Smooth muscle cell (in vitro differentiated cells): Measurements from ENCODE around the gene UBR4. TPM values are rescaled to one million over a fixed set of nuclear protein-coding genes. Genes with fewer than 3 reads are reported as not detected.

Source experiments
- DNase-seq: peaks from one replicate; lab custom pipeline; 2025; ENCODE audit not compliant: unreplicated experiment; lab: John Stamatoyannopoulos, UW
- H2AFZ ChIP-seq: fragments of 200-600 bp; sonication (generic); 2 replicates; pipeline ENCODE4 v1.6.0; 2016; ENCODE audit warnings: antibody characterized with exemption, low read depth, mild to moderate bottlenecking
- H3F3A ChIP-seq: fragments of 200-600 bp; sonication (generic); 2 replicates; pipeline ENCODE4 v1.6.0; 2017; ENCODE audit warnings: antibody characterized with exemption, low read depth
- H3K27ac ChIP-seq: fragments of 200-600 bp; sonication (generic); 2 replicates; pipeline ENCODE4 v1.5.1; 2016; ENCODE audit warnings: low read depth, mild to moderate bottlenecking
- H3K27me3 ChIP-seq: fragments of 200-600 bp; sonication (generic); 2 replicates; pipeline ENCODE4 v1.6.1; 2016; ENCODE audit warnings: low read depth, mild to moderate bottlenecking
- H3K36me3 ChIP-seq: fragments of 200-600 bp; sonication (generic); 2 replicates; pipeline ENCODE4 v1.5.1; 2016; ENCODE audit warnings: low read depth
- H3K4me1 ChIP-seq: fragments of 200-600 bp; sonication (generic); 2 replicates; pipeline ENCODE4 v1.5.1; 2016; ENCODE audit warnings: low read depth
- H3K4me2 ChIP-seq: fragments of 200-600 bp; sonication (generic); 2 replicates; pipeline ENCODE4 v1.6.0; 2016; ENCODE audit warnings: mild to moderate bottlenecking
- H3K4me3 ChIP-seq: fragments of 200-600 bp; sonication (generic); 2 replicates; pipeline ENCODE4 v1.5.1; 2016; ENCODE audit warnings: mild to moderate bottlenecking
- H3K79me2 ChIP-seq: fragments of 200-600 bp; sonication (generic); 2 replicates; pipeline ENCODE4 v1.6.0; 2016; ENCODE audit warnings: low read depth, mild to moderate bottlenecking
- H3K9ac ChIP-seq: fragments of 200-600 bp; sonication (generic); 2 replicates; pipeline ENCODE4 v1.6.0; 2016; ENCODE audit warnings: low read depth
- H3K9me3 ChIP-seq: fragments of 200-600 bp; sonication (generic); replicated peaks from 2 replicates; pipeline ENCODE4 v1.5.1; 2016; ENCODE audit warnings: low read depth
- H4K20me1 ChIP-seq: fragments of 200-600 bp; sonication (generic); 2 replicates; pipeline ENCODE4 v1.6.0; 2016; ENCODE audit warnings: low read depth
- CTCF ChIP-seq: fragments of 200-600 bp; sonication (generic); IDR thresholded peaks from 2 replicates; pipeline ENCODE4 v1.5.1; 2017; ENCODE audit warnings: borderline replicate concordance, mild to moderate bottlenecking, antibody characterized with exemption; ENCODE audit not compliant: insufficient read depth, poor library complexity, severe bottlenecking
- WGBS: methylation state at CpG from one replicate; pipeline ENCODE4 v1.1.7; 2016; ENCODE audit warnings: low lambda C conversion rate; 5-methylcytosine and 5-hydroxymethylcytosine counted together
- polyA plus RNA-seq: library from polyadenylated mRNA; unstranded; fragments of >200 nt; fragmentation: Nextera tagmentation; extraction: Ambion mirVana; gene quantifications from 2 replicates; pipeline ENCODE4 v1.2.1, GENCODE V29; 2016
- total RNA-seq: library from RNA; depleted of rRNA; stranded (reverse); fragments of >200 nt; gene quantifications from 2 replicates; pipeline ENCODE4 v1.2.3, GENCODE V29; 2014

UBR4 gene
- total and polyA plus RNA-seq, 2 experiments from 2014 or later, result 62.7 to 142 TPM

GRCh38 chr1:19070197-19070651, 139.8 kb downstream of the UBR4 start:
- H4K20me1 ChIP-seq, result no peaks in the 10 kb centered on the region
- peaks cover 3% of the 10 kb centered on the region for H3K4me1 ChIP-seq
- no peak overlapping the region for H3K9ac ChIP-seq
- WGBS, result 78% methylated on average over 9 of the region's 9 CpGs
- peaks cover 1% of the 10 kb centered on the region for H3K36me3 ChIP-seq
- H3K79me2 ChIP-seq, result no peaks in the 10 kb centered on the region
- no peak overlapping the region for H3K4me2 ChIP-seq
- H3K27me3 ChIP-seq, result no peaks in the 10 kb centered on the region
- no peak for DNase-seq
- no peaks in the 10 kb centered on the region for H3K9me3 ChIP-seq
- no peaks in the 10 kb centered on the region for H3F3A ChIP-seq
- no peak for TF ChIP-seq CTCF
- H3K4me3 ChIP-seq, result no peak overlapping the region
- H3K27ac ChIP-seq, result no peak overlapping the region
- no peak overlapping the region for H2AFZ ChIP-seq

- 93% methylated on average over 11 of the region's 11 CpGs for WGBS
- H3K27ac ChIP-seq, result no peak overlapping the region
Measured at GRCh38 chr1:19068639-19069276, 141.3 kb downstream of the UBR4 start.

GRCh38 chr1:19067912-19068638, 142.0 kb downstream of the UBR4 start:
- no peaks in the 10 kb centered on the region for H3K27me3 ChIP-seq
- no peak for TF ChIP-seq CTCF
- H2AFZ ChIP-seq, result no peak overlapping the region

More at GRCh38 chr1:19068639-19069276, 141.3 kb downstream of the UBR4 start:
- no peak overlapping the region for H3K4me3 ChIP-seq
- H4K20me1 ChIP-seq, result no peaks in the 10 kb centered on the region
- no peak overlapping the region for H2AFZ ChIP-seq
- H3K79me2 ChIP-seq, result no peaks in the 10 kb centered on the region
- H3K27me3 ChIP-seq, result no peaks in the 10 kb centered on the region
- no peak for DNase-seq
- H3K4me2 ChIP-seq, result no peak overlapping the region
- H3K9me3 ChIP-seq, result no peaks in the 10 kb centered on the region
- no peaks in the 10 kb centered on the region for H3F3A ChIP-seq
- no peaks in the 10 kb centered on the region for H3K36me3 ChIP-seq
- peaks cover 3% of the 10 kb centered on the region for H3K4me1 ChIP-seq
- TF ChIP-seq CTCF, result no peak
- no peak overlapping the region for H3K9ac ChIP-seq

More at GRCh38 chr1:19067912-19068638, 142.0 kb downstream of the UBR4 start:
- no peak overlapping the region for H3K4me3 ChIP-seq
- no peaks in the 10 kb centered on the region for H3K79me2 ChIP-seq
- H3F3A ChIP-seq, result no peaks in the 10 kb centered on the region
- no peaks in the 10 kb centered on the region for H3K9me3 ChIP-seq
- DNase-seq, result no peak
- no peak overlapping the region for H3K27ac ChIP-seq
- H3K4me2 ChIP-seq, result no peak overlapping the region
- H3K9ac ChIP-seq, result no peak overlapping the region
- no peaks in the 10 kb centered on the region for H4K20me1 ChIP-seq
- peaks cover 3% of the 10 kb centered on the region for H3K4me1 ChIP-seq
- H3K36me3 ChIP-seq, result no peaks in the 10 kb centered on the region
- 90% methylated on average over 14 of the region's 14 CpGs for WGBS
